ENCODE data around the gene TUBGCP6.

Gene TUBGCP6

DNA sequence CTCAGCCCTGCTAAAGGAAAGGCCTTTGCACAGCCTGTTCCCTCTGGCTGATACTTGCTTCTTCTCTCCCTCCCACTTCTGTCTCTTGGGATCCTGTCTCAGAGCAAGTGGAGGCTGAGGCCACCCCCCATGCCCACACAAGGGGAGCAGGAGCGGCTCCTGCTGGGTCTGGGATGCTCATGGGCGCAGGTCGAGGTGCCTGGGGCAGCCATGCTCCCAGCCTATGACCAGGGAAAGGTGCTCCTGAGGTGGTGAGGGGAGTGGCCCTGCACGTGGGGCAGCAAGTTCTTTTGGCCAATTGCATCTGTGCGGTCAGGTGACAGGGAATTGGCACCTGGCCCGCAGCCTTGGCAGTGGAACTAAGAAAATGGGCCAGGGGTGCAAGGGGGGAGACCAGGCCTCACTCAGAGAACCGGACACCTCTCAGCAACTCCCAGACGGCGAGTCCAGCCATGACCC, 23.9 kb upstream of the TUBGCP6 start:
- Histone ChIP-seq H3K36me3 (peaks cover 22% of the 10 kb centered on the region), H3K27me3 (ENCODE audit: insufficient read depth, low read depth, severe bottlenecking) (no peaks in the 10 kb centered on the region), H3K4me3 (ENCODE audit: low read depth, low read length) (no peak overlapping the region), H3K9me3 (ENCODE audit: severe bottlenecking) (no peaks in the 10 kb centered on the region), H3K27ac (no peak overlapping the region)
- no peak for DNase-seq
- TF ChIP-seq, protein P1, sequence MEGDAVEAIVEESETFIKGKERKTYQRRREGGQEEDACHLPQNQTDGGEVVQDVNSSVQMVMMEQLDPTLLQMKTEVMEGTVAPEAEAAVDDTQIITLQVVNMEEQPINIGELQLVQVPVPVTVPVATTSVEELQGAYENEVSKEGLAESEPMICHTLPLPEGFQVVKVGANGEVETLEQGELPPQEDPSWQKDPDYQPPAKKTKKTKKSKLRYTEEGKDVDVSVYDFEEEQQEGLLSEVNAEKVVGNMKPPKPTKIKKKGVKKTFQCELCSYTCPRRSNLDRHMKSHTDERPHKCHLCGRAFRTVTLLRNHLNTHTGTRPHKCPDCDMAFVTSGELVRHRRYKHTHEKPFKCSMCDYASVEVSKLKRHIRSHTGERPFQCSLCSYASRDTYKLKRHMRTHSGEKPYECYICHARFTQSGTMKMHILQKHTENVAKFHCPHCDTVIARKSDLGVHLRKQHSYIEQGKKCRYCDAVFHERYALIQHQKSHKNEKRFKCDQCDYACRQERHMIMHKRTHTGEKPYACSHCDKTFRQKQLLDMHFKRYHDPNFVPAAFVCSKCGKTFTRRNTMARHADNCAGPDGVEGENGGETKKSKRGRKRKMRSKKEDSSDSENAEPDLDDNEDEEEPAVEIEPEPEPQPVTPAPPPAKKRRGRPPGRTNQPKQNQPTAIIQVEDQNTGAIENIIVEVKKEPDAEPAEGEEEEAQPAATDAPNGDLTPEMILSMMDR (IDR thresholded peaks at IDR 0.05; ENCODE audit: low read depth, low read length) = no peak

DNA sequence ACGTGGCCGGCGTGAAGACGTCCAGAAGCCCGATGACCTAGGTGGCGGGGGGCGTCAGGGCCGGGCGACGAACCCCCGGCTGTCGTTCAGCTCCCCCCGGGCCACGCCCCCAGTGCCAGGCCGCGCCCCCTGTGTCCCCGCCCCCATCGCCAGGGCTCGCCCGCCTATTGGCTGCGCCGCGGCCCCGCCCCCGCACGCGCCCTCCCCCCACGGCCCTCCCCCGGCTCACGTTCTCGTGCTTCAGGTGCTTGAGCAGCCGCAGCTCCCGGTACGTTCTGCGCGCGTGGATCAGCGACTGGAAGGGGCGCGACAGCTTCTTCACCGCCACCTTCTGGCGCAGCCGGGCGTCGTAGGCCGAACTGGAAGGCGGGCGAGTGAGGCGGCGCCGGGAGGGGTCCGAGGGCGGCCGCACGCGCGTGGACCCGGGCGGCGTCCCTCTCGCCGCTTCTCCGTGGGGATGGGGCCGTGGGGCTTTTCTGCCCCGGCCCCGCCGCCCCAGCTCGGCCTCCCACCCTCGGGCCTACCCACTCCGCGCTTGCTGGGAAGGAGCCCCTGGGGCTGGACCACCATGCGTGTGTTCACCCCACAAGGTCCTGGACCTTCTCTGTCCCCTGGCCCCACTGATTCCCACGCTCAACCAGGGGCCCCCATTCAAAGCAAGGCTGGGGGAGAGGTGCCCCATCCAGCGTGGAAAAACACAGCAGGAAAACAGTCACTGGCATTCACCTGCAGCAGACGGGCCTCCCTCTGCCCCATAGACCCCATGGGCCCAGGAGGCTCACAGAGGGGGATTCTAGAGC, 23.0 kb upstream of the TUBGCP6 start:
- Histone ChIP-seq H3K9me3 (ENCODE audit: severe bottlenecking) (no peaks in the 10 kb centered on the region), H3K36me3 (peaks cover 22% of the 10 kb centered on the region), H3K27me3 (ENCODE audit: insufficient read depth, low read depth, severe bottlenecking) (no peaks in the 10 kb centered on the region), H3K4me3 (ENCODE audit: low read depth, low read length) (no peak overlapping the region), H3K27ac (no peak overlapping the region)
- no peak for DNase-seq
- TF ChIP-seq, protein P1 (IDR thresholded peaks at IDR 0.05; ENCODE audit: low read depth, low read length) = no peak

DNA sequence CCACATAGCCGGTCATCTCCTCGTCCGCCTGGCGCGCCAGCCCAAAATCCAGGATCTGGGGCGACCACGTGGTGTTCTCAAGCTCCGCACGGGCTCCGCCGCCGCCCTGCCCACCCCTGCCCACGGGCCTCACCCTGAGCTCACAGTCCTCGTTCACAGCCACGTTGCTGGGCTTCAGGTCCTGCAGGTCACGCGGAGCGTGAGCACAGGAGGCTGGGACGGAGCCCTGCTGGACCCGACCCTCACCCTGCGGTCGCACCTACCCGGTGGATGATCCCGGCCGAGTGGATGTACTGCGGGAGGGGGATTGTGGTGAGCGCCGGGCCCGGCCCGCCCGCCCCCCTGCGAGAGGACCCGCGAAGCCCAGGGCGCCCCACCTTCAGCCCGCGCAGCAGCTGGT, 22.2 kb upstream of the TUBGCP6 start:
- Histone ChIP-seq H3K4me3 (ENCODE audit: low read depth, low read length) (no peak overlapping the region), H3K27me3 (ENCODE audit: insufficient read depth, low read depth, severe bottlenecking) (no peaks in the 10 kb centered on the region), H3K27ac (no peak overlapping the region), H3K36me3 (peaks cover 22% of the 10 kb centered on the region), H3K9me3 (ENCODE audit: severe bottlenecking) (no peaks in the 10 kb centered on the region)
- no peak for DNase-seq
- TF ChIP-seq, protein P1 (IDR thresholded peaks at IDR 0.05; ENCODE audit: low read depth, low read length) = no peak

DNA sequence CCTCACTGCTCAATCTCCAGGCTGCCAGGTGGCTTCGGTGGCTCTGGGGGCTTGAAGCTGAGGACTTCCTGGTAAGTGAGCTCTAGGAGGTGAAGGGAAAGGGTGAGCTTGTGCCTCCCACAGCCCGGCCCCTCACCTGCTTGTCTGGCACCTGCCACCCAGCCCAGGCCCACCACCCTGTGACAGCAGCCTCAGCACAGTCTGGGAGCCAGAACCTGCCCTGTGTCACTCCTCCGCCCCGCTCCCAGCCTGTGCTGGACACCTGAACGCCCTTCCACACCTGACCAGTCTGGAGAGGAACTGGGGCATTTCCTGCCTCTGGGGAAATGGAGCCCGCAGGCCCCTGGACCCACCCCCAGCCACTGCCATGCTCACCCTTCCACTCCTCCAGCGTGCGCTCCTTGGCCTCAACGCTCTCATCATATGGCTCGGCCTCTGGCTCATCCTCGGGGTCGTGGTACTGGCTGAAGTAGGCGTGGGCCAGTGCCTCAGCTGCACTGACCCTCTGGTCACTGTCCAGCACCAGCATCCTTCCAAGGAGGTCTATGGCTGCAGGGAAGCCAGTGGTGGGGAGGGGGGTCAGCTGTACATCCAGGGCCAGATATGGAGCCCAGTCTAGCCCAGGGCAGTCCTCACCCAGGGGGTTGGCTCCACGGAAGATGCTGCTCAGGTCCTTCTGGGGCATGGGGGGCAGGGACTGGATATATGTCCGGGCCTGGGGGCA, 20.3 kb upstream of the TUBGCP6 start:
- Histone ChIP-seq H3K36me3 (peaks cover 22% of the 10 kb centered on the region), H3K27ac (no peak overlapping the region), H3K4me3 (ENCODE audit: low read depth, low read length) (no peak overlapping the region), H3K27me3 (ENCODE audit: insufficient read depth, low read depth, severe bottlenecking) (no peaks in the 10 kb centered on the region), H3K9me3 (ENCODE audit: severe bottlenecking) (no peaks in the 10 kb centered on the region)
- TF ChIP-seq, protein P1 (IDR thresholded peaks at IDR 0.05; ENCODE audit: low read depth, low read length) = no peak
- DNase-seq = no peak

DNA sequence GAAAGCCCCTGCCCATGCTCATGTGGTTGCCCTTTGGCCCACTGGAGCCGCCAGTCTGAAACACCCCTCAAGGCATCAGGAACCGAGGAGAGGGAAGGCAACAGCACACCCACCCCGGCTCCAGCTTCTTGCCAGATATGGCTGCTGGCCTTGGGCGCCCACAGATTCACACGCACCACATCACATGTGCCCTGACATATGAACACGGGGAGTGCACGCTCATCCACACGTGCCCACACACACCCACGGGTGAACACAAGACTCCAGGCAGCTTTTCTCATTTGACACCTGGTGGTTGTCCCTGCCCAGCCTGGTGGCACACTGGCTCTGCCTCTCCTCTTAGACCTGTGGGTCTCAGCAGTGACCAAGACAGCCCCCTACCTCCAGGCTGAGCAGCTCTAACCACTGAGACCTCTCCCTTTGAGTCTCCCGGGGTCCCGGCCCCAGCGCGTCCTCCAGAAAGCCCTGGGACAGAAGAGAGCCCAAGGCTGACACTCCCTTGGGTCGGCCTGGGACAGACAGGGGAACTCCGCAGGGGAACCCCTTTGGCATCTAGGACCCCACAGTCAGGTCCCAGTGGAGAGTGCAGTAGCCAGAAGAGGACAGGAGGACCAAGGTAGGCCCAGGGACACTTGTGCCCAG, 19.4 kb upstream of the TUBGCP6 start:
- no peaks in the 10 kb centered on the region for H3K9me3 ChIP-seq (ENCODE audit: severe bottlenecking)
- H3K4me3 ChIP-seq (ENCODE audit: low read depth, low read length) = no peak overlapping the region
- H3K27ac ChIP-seq = no peak overlapping the region
- no peak for DNase-seq
- H3K36me3 ChIP-seq = peaks cover 25% of the 10 kb centered on the region
- no peaks in the 10 kb centered on the region for H3K27me3 ChIP-seq (ENCODE audit: insufficient read depth, low read depth, severe bottlenecking)
- TF ChIP-seq, protein P1 (IDR thresholded peaks at IDR 0.05; ENCODE audit: low read depth, low read length) = no peak

Data from WERI-Rb-1 (cell line).